Suprapubic skin (tissue), 4 donors: ENCODE results near the gene IRF6. TPM values are rescaled to one million over a fixed set of nuclear protein-coding genes. Genes with fewer than 3 reads are reported as not detected.
A peak's percentile ranks its signal among the peaks of the same experiment; 100 is the strongest.

ENCODE experiments used
- DNase-seq, 2 donors: peaks; one replicate each; pipeline ENCODE4 v3.0.0-alpha.2; 2019; ENCODE audit warnings: low spot score in 2 of 2
- H3K27ac ChIP-seq: fragments of 200-600 bp; sonication (generic); one replicate; pipeline ENCODE4 v1.5.1; 2019
- H3K27me3 ChIP-seq: fragments of 200-600 bp; sonication (generic); one replicate; pipeline ENCODE4 v1.5.1; 2019
- H3K36me3 ChIP-seq: fragments of 200-600 bp; sonication (generic); one replicate; pipeline ENCODE4 v1.5.1; 2019
- H3K4me1 ChIP-seq: fragments of 200-600 bp; sonication (generic); one replicate; pipeline ENCODE4 v1.5.1; 2019
- H3K4me3 ChIP-seq: fragments of 200-600 bp; sonication (generic); one replicate; pipeline ENCODE4 v1.5.1; 2019; ENCODE audit warnings: mild to moderate bottlenecking
- H3K9me3 ChIP-seq: fragments of 200-600 bp; sonication (generic); one replicate; pipeline ENCODE4 v1.5.1; 2019
- CTCF ChIP-seq, 2 donors: fragments of 200-600 bp in 1 of 2; fragments of 450-650 bp in 1 of 2; sonication (generic) in 1 of 2; IDR thresholded peaks; one replicate each; pipeline ENCODE4 v1.5.1; 2016 to 2019; ENCODE audit warnings: antibody characterized with exemption in 2 of 2, mild to moderate bottlenecking in 1 of 2, moderate library complexity in 1 of 2
- EP300 ChIP-seq: sonication (generic); formaldehyde crosslinking; IDR thresholded peaks from one replicate; pipeline ENCODE4 v1.6.1; 2017; ENCODE audit warnings: antibody characterized with exemption
- POLR2A ChIP-seq, 2 donors: fragments of 450-650 bp; IDR thresholded peaks; one replicate each; pipeline ENCODE4 v1.6.1; 2017; ENCODE audit warnings: antibody characterized with exemption in 2 of 2, mild to moderate bottlenecking in 2 of 2, moderate library complexity in 2 of 2
- POLR2AphosphoS5 ChIP-seq, 3 donors: sonication (generic); formaldehyde crosslinking; IDR thresholded peaks; one replicate each; pipeline ENCODE4 v1.6.1; 2017; ENCODE audit warnings: antibody characterized with exemption in 3 of 3
- WGBS: methylation state at CpG from one replicate; pipeline ENCODE4 v1.1.5; 2018; 5-methylcytosine and 5-hydroxymethylcytosine counted together
- total RNA-seq, 4 donors: library from RNA; depleted of rRNA; stranded (reverse); fragments of >200 nt; gene quantifications; one replicate each; pipeline ENCODE4 v1.1.0, GENCODE V29; 2016

The IRF6 gene
- total RNA-seq, 4 donors from 2014 or later, result 195 to 235 (median 227) TPM

GRCh38 chr1:209808059-209808581, 2.2 kb upstream of the IRF6 start:
- no peak overlapping the region for H3K4me3 ChIP-seq
- no peak for DNase-seq
- no peaks in the 10 kb centered on the region for H3K9me3 ChIP-seq
- H3K36me3 ChIP-seq, result no peaks in the 10 kb centered on the region
- H3K4me1 ChIP-seq, result peaks cover 21% of the 10 kb centered on the region
- H3K27me3 ChIP-seq, result no peaks in the 10 kb centered on the region
- TF ChIP-seq POLR2AphosphoS5 (IDR thresholded peaks at IDR 0.05), result no peak
- TF ChIP-seq EP300, result no peak
- no peak for TF ChIP-seq CTCF (IDR thresholded peaks at IDR 0.05)
- no peak for TF ChIP-seq POLR2A (IDR thresholded peaks at IDR 0.05)
- H3K27ac ChIP-seq, result no peak overlapping the region

GRCh38 chr1:209807509-209807908, 1.6 kb upstream of the IRF6 start:
- no peak for DNase-seq
- 74% methylated on average over 4 of the region's 4 CpGs for WGBS
- Histone ChIP-seq H3K4me1 (peaks cover 27% of the 10 kb centered on the region), H3K36me3 (no peaks in the 10 kb centered on the region), H3K27ac (no peak overlapping the region), H3K9me3 (no peaks in the 10 kb centered on the region), H3K4me3 (no peak overlapping the region), H3K27me3 (no peaks in the 10 kb centered on the region)
- no peak for TF ChIP-seq POLR2AphosphoS5 (IDR thresholded peaks at IDR 0.05)
- no peak for TF ChIP-seq EP300
- TF ChIP-seq CTCF (IDR thresholded peaks at IDR 0.05), result no peak
- no peak for TF ChIP-seq POLR2A (IDR thresholded peaks at IDR 0.05)

GRCh38 chr1:209805341-209805781, 581 bp downstream of the IRF6 start:
- no peak for DNase-seq
- Histone ChIP-seq H3K4me1 (peaks cover 46% of the 10 kb centered on the region), H3K27me3 (no peaks in the 10 kb centered on the region), H3K4me3 (peak overlapping the region; percentile 64), H3K9me3 (no peaks in the 10 kb centered on the region), H3K36me3 (no peaks in the 10 kb centered on the region), H3K27ac (peak overlapping the region; percentile 95)
- WGBS, result 39% methylated on average over 6 of the region's 19 CpGs
- TF ChIP-seq POLR2A (IDR thresholded peaks at IDR 0.05), result no peak

- no peak for TF ChIP-seq POLR2AphosphoS5 (IDR thresholded peaks at IDR 0.05)
- TF ChIP-seq CTCF (IDR thresholded peaks at IDR 0.05), result no peak
- no peak for TF ChIP-seq EP300
- TF ChIP-seq POLR2A (IDR thresholded peaks at IDR 0.05), result no peak
- peak overlapping the region; percentile 64 for H3K4me3 ChIP-seq
- H3K9me3 ChIP-seq, result no peaks in the 10 kb centered on the region
- no peak for DNase-seq
- H3K4me1 ChIP-seq, result peaks cover 60% of the 10 kb centered on the region
- WGBS, result 44% methylated on average over 1 of the region's 1 CpG
- H3K27ac ChIP-seq, result no peak overlapping the region
- no peaks in the 10 kb centered on the region for H3K36me3 ChIP-seq
- H3K27me3 ChIP-seq, result no peaks in the 10 kb centered on the region
These were observed 2.4 kb downstream of the IRF6 start for GRCh38 chr1:209803568-209803967.

GRCh38 chr1:209802780-209803152, 3.2 kb downstream of the IRF6 start:
- DNase-seq, result no peak
- 59% methylated on average over 4 of the region's 4 CpGs for WGBS
- no peaks in the 10 kb centered on the region for H3K36me3 ChIP-seq
- TF ChIP-seq POLR2AphosphoS5 (IDR thresholded peaks at IDR 0.05), result no peak
- no peak for TF ChIP-seq POLR2A (IDR thresholded peaks at IDR 0.05)
- TF ChIP-seq CTCF (IDR thresholded peaks at IDR 0.05), result no peak
- TF ChIP-seq EP300, result no peak
- H3K4me3 ChIP-seq, result peak overlapping the region; percentile 64
- H3K27ac ChIP-seq, result no peak overlapping the region
- H3K27me3 ChIP-seq, result no peaks in the 10 kb centered on the region
- peaks cover 62% of the 10 kb centered on the region for H3K4me1 ChIP-seq
- no peaks in the 10 kb centered on the region for H3K9me3 ChIP-seq
